Loucy (cell line): ENCODE results near the gene ATP11B.

ENCODE experiments used
- H2AFZ ChIP-seq: fragments of 200-600 bp; sonication (generic); 2 replicates; pipeline ENCODE4 v1.6.0; 2016; ENCODE audit warnings: antibody characterized with exemption, mild to moderate bottlenecking, low read length, moderate library complexity
- H3F3A ChIP-seq: fragments of 200-600 bp; 2 replicates; pipeline ENCODE4 v1.6.0; 2016; ENCODE audit warnings: antibody characterized with exemption, low read depth, mild to moderate bottlenecking
- H3K27me3 ChIP-seq: fragments of 200-600 bp; sonication (generic); 2 replicates; pipeline ENCODE4 v1.6.1; 2014; ENCODE audit warnings: low read length, mild to moderate bottlenecking; ENCODE audit not compliant: insufficient read depth, poor library complexity, severe bottlenecking
- H3K36me3 ChIP-seq: fragments of 200-600 bp; sonication (generic); 2 replicates; pipeline ENCODE4 v1.6.1; 2016; ENCODE audit warnings: low read length; ENCODE audit not compliant: insufficient read depth
- H3K4me1 ChIP-seq: fragments of 200-600 bp; sonication (generic); 2 replicates; pipeline ENCODE4 v1.5.1; 2014; ENCODE audit warnings: low read length, mild to moderate bottlenecking; ENCODE audit not compliant: insufficient read depth, poor library complexity, severe bottlenecking
- H3K4me2 ChIP-seq: fragments of 200-600 bp; sonication (generic); 2 replicates; pipeline ENCODE4 v1.6.0; 2014; ENCODE audit warnings: antibody characterized with exemption, low read length, low read depth, mild to moderate bottlenecking; ENCODE audit not compliant: poor library complexity, severe bottlenecking
- H3K4me3 ChIP-seq: fragments of 200-600 bp; sonication (generic); 2 replicates; pipeline ENCODE4 v1.5.1; 2014; ENCODE audit warnings: low read length, mild to moderate bottlenecking, mixed read lengths; ENCODE audit not compliant: poor library complexity, severe bottlenecking
- H3K79me2 ChIP-seq: fragments of 200-600 bp; sonication (generic); 2 replicates; pipeline ENCODE4 v1.6.1; 2014; ENCODE audit warnings: low read length; ENCODE audit not compliant: insufficient read depth
- H3K9ac ChIP-seq: fragments of 200-600 bp; sonication (generic); 2 replicates; pipeline ENCODE4 v1.6.0; 2014; ENCODE audit warnings: mild to moderate bottlenecking, low read depth, low read length, moderate library complexity; ENCODE audit not compliant: poor library complexity, severe bottlenecking
- H3K9me2 ChIP-seq: fragments of 200-600 bp; sonication (generic); replicated peaks from 2 replicates; pipeline ENCODE4 v1.6.1; 2016; ENCODE audit warnings: low read depth, low read length, mixed read lengths
- H3K9me3 ChIP-seq: fragments of 200-600 bp; sonication (generic); 2 replicates; pipeline ENCODE4 v1.6.1; 2014; ENCODE audit warnings: mild to moderate bottlenecking, antibody characterized with exemption, low read length, low read depth; ENCODE audit not compliant: insufficient read depth
- H4K20me1 ChIP-seq: fragments of 200-600 bp; sonication (generic); 2 replicates; pipeline ENCODE4 v1.6.0; 2014; ENCODE audit warnings: antibody characterized with exemption, low read length, mild to moderate bottlenecking; ENCODE audit not compliant: insufficient read depth, poor library complexity, severe bottlenecking
- EZH2phosphoT487 ChIP-seq: fragments of 200-600 bp; IDR thresholded peaks from 2 replicates; pipeline ENCODE4 v1.6.1; 2018; ENCODE audit warnings: antibody characterized with exemption, mild to moderate bottlenecking, moderate library complexity, borderline replicate concordance
- TF ChIP-seq, protein P1 (sequence below): fragments of 200-600 bp; sonication (generic); conservative IDR thresholded peaks from 2 replicates; pipeline ENCODE4 v1.5.1; 2014; ENCODE audit warnings: mild to moderate bottlenecking, antibody characterized with exemption, low read length

Gene ATP11B

GRCh38 chr3:182919866-182920357 is 126.6 kb downstream of the ATP11B start:
- H4K20me1 ChIP-seq: no peaks in the 10 kb centered on the region
- H3K9ac ChIP-seq: peak overlapping the region; percentile 69
- H3F3A ChIP-seq: peaks cover 6% of the 10 kb centered on the region
- peaks cover 70% of the 10 kb centered on the region for H3K4me1 ChIP-seq
- peak overlapping the region; percentile 68 for H3K4me2 ChIP-seq
- peak overlapping the region; percentile 55; the same call in 1 of the 2 replicates for H2AFZ ChIP-seq
- TF ChIP-seq, protein P1, sequence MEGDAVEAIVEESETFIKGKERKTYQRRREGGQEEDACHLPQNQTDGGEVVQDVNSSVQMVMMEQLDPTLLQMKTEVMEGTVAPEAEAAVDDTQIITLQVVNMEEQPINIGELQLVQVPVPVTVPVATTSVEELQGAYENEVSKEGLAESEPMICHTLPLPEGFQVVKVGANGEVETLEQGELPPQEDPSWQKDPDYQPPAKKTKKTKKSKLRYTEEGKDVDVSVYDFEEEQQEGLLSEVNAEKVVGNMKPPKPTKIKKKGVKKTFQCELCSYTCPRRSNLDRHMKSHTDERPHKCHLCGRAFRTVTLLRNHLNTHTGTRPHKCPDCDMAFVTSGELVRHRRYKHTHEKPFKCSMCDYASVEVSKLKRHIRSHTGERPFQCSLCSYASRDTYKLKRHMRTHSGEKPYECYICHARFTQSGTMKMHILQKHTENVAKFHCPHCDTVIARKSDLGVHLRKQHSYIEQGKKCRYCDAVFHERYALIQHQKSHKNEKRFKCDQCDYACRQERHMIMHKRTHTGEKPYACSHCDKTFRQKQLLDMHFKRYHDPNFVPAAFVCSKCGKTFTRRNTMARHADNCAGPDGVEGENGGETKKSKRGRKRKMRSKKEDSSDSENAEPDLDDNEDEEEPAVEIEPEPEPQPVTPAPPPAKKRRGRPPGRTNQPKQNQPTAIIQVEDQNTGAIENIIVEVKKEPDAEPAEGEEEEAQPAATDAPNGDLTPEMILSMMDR: no peak
- TF ChIP-seq EZH2phosphoT487: no peak
- no peaks in the 10 kb centered on the region for H3K27me3 ChIP-seq
- peak overlapping the region; percentile 39 for H3K4me3 ChIP-seq
- H3K79me2 ChIP-seq: peaks cover 13% of the 10 kb centered on the region
- H3K9me2 ChIP-seq: no peaks in the 10 kb centered on the region
- H3K9me3 ChIP-seq: no peaks in the 10 kb centered on the region
- H3K36me3 ChIP-seq: no peaks in the 10 kb centered on the region

DNA sequence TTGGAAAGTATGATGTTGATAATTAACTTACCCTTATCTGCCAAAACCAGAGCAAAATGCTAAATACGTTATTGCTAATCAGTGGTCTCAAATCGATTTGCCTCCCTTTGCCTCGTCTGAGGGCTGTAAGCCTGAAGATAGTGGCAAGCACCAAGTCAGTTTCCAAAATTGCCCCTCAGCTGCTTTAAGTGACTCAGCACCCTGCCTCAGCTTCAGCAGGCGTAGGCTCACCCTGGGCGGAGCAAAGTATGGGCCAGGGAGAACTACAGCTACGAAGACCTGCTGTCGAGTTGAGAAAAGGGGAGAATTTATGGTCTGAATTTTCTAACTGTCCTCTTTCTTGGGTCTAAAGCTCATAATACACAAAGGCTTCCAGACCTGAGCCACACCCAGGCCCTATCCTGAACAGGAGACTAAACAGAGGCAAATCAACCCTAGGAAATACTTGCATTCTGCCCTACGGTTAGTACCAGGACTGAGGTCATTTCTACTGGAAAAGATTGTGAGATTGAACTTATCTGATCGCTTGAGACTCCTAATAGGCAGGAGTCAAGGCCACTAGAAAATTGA is 127.3 kb downstream of the ATP11B start:
- Histone ChIP-seq H3F3A (no peaks in the 10 kb centered on the region; the same call in 1 of the 2 replicates), H3K27me3 (no peaks in the 10 kb centered on the region), H3K4me1 (peaks cover 69% of the 10 kb centered on the region), H3K9me2 (no peaks in the 10 kb centered on the region), H3K9me3 (no peaks in the 10 kb centered on the region), H3K36me3 (no peaks in the 10 kb centered on the region), H3K4me3 (peak overlapping the region; percentile 39), H3K4me2 (peak overlapping the region; percentile 68), H2AFZ (peak overlapping the region; percentile 55), H3K9ac (peak overlapping the region; percentile 69), H3K79me2 (peaks cover 19% of the 10 kb centered on the region), H4K20me1 (no peaks in the 10 kb centered on the region)
- TF ChIP-seq, protein P1: no peak
- TF ChIP-seq EZH2phosphoT487: no peak

GRCh38 chr3:182921665-182922355 is 128.5 kb downstream of the ATP11B start:
- H3K9me2 ChIP-seq: no peaks in the 10 kb centered on the region
- H3K9ac ChIP-seq: peak overlapping the region; percentile 69

More at GRCh38 chr3:182921665-182922355, 128.5 kb downstream of the ATP11B start:
- H3K4me2 ChIP-seq: peak overlapping the region; percentile 68
- H3F3A ChIP-seq: no peaks in the 10 kb centered on the region; the same call in 1 of the 2 replicates
- H3K4me1 ChIP-seq: peaks cover 69% of the 10 kb centered on the region
- H3K36me3 ChIP-seq: no peaks in the 10 kb centered on the region; the same call in 1 of the 2 replicates
- no peak for TF ChIP-seq EZH2phosphoT487
- TF ChIP-seq, protein P1: no peak
- H3K4me3 ChIP-seq: no peak overlapping the region
- no peaks in the 10 kb centered on the region for H3K27me3 ChIP-seq
- no peak overlapping the region; the same call in 1 of the 2 replicates for H2AFZ ChIP-seq
- H3K79me2 ChIP-seq: peaks cover 19% of the 10 kb centered on the region
- H3K9me3 ChIP-seq: no peaks in the 10 kb centered on the region
- H4K20me1 ChIP-seq: no peaks in the 10 kb centered on the region
